Adipose tissue (tissue), 3 donors: ENCODE measurements around the gene COL8A1. TPM values are rescaled to one million over a fixed set of nuclear protein-coding genes. Genes with fewer than 3 reads are reported as not detected.

ENCODE experiments used
- H3K27ac ChIP-seq: one replicate; pipeline ENCODE4 v1.5.1; 2013; ENCODE audit warnings: low read depth, low read length
- WGBS, 3 donors: extraction: QIAGEN DNeasy Blood & Tissue Kit; methylation state at CpG; one replicate each; pipeline ENCODE4 v1.1.7; 2013; 5-methylcytosine and 5-hydroxymethylcytosine counted together
- polyA plus RNA-seq, 3 donors: library from polyadenylated mRNA; stranded (reverse); fragments of 200-250 nt; gene quantifications; one replicate each; pipeline ENCODE4 v1.2.3, GENCODE V29; 2013
- donor health status: healthy with polysubstance abuse.
- donor health status: Bipolar disorder and iron deficiency.
- donor health status: healthy.

Gene COL8A1
- polyA plus RNA-seq, 3 donors: 0.60 to 12.7 (median 11.7) TPM

DNA sequence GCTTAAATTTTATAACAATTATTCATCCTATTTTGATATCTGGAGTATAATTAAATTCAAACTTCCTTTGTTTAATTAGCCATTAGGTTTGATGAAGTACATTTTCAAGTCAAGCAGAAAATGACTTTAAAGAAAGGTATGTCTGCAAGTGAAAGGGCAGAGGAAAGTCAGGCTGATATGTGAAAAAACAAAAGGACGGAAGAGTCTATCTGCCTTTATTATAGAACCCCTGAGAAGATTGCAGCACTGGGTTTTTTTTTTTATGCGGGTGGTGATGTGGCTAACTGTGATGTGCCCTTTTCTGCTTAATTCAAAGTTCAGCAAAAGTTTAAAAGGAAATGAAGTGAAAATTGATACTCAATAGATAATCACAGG is 83.2 kb downstream of the COL8A1 start:
- WGBS, 3 donors: 55 to 80% (median 60%) methylated on average over 2 of the region's 2 CpGs
- no peak overlapping the region for H3K27ac ChIP-seq

DNA sequence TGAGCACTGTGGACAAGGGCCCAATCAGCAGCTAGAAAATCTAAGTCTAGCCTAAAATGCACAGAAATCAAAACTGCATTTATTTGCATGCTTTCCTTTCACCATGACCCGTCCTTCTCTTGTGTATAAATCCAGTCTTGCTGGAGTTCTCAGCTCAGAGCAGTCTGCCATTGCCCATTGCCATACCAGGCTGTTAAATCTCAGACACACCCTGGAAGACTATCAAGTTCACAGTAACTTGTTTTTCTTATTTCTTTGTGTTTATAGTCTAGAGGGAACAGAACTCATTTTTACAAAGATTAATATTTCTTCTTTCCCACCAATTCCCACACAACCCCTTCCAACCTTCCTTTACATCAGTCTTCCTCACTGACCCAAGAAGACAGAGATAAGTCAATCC is 85.9 kb downstream of the COL8A1 start:
- no peak overlapping the region for H3K27ac ChIP-seq
- 26 to 64% (median 63%) methylated on average over 1 of the region's 1 CpG for WGBS, 3 donors

GRCh38 chr3:99730870-99731269 is 92.5 kb downstream of the COL8A1 start:
- no peak overlapping the region for H3K27ac ChIP-seq
- 46 to 67% (median 52%) methylated on average over 2 of the region's 2 CpGs for WGBS, 3 donors

- WGBS, 3 donors: 64 to 86% (median 80%) methylated on average over 1 of the region's 1 CpG
- no peak overlapping the region for H3K27ac ChIP-seq
Observed at GRCh38 chr3:99731499-99731898, 93.1 kb downstream of the COL8A1 start.

DNA sequence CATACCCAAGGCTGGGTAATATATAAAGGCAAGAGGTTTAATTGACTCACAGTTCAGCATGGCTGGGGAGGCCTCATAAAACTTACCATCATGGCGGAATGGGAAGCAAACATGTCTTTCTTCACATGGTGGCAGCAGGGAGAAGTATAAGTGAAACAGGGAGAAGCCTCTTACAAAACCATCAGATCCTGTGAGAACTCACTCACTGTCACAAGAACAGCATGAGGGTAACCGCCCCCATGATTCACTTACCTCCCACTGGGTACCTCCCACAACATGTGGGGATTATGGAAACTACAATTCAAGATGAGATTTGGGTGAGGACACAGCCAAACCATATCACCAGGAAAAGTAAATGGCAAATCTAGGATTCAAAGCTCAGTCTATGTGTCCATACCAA is 102.0 kb downstream of the COL8A1 start:
- H3K27ac ChIP-seq: peak overlapping the region; percentile 9
- WGBS, 3 donors: 62 to 88% (median 87%) methylated on average over 2 of the region's 2 CpGs

GRCh38 chr3:99741588-99741987 is 103.2 kb downstream of the COL8A1 start:
- H3K27ac ChIP-seq: no peak overlapping the region
- 65 to 78% (median 73%) methylated on average over 2 of the region's 2 CpGs for WGBS, 3 donors

DNA sequence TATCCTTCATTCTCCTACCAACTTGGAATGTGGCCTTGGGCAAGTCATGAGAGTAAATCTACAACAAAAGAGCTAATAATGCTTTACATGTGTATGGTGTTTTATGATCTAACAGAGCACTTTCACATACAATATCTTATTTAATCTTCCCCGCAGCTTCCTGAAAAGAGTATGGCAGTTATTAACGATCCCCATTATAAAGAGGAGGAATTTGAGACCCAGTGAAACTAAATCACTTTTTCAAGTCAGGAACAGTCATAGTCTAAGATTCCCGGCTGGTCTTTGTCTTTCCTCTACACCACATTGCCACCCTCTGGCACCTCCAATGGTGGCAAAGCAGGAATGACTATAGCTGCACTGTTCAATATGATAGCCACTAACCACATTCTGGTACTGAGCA is 109.5 kb downstream of the COL8A1 start:
- H3K27ac ChIP-seq: no peak overlapping the region
- 58 to 67% (median 59%) methylated on average over 3 of the region's 3 CpGs for whole genome bisulfite sequencing, 3 donors

GRCh38 chr3:99751649-99752048 is 113.3 kb downstream of the COL8A1 start:
- WGBS, 3 donors: 74 to 80% (median 79%) methylated on average over 4 of the region's 4 CpGs
- no peak overlapping the region for H3K27ac ChIP-seq

GRCh38 chr3:99753268-99753975 is 115.0 kb downstream of the COL8A1 start:
- no peak overlapping the region for H3K27ac ChIP-seq
- WGBS, 3 donors: 2 to 3% (median 2%) methylated on average over 3 of the region's 3 CpGs

- no peak overlapping the region for H3K27ac ChIP-seq
Observed at GRCh38 chr3:99755831-99756230, 117.4 kb downstream of the COL8A1 start.

GRCh38 chr3:99757966-99758365 is 119.6 kb downstream of the COL8A1 start:
- no peak overlapping the region for H3K27ac ChIP-seq
- WGBS, 3 donors: 54 to 72% (median 67%) methylated on average over 2 of the region's 2 CpGs

More at GRCh38 chr3:99755831-99756230, 117.4 kb downstream of the COL8A1 start:
- 85 to 93% (median 90%) methylated on average over 6 of the region's 6 CpGs for WGBS, 3 donors

DNA sequence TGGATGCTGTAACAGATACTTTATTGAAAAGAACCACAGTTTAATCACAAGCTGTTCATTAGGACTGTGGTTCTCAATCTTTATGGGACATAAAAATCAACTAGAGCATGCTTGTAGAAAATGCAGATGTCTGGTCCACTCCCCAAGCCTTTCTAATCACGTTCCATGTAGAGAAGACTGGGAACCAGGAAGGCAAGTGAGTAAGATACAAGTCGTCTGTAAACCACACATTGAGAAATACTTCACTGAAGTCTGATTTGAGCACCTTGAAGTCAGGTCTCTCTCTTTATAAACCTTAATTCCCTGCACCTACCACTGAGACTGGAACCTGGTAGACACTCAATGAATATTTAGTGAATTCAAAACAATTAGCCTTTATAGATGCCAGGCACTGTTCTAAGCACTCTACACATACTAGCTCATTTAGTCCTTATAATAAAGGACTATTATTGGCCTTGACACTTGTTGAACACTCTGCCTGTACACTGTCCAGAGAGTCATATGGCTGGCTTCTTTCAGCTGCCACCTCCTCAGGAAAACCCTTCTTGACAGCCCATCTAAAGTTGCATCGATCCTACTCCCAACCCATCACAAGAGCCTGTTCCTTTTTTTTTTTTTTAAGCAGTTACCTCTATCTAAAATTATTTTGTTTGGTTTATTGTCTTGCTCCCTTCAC is 120.2 kb downstream of the COL8A1 start:
- 65 to 87% (median 86%) methylated on average over 3 of the region's 3 CpGs for WGBS, 3 donors
- H3K27ac ChIP-seq: no peak overlapping the region

DNA sequence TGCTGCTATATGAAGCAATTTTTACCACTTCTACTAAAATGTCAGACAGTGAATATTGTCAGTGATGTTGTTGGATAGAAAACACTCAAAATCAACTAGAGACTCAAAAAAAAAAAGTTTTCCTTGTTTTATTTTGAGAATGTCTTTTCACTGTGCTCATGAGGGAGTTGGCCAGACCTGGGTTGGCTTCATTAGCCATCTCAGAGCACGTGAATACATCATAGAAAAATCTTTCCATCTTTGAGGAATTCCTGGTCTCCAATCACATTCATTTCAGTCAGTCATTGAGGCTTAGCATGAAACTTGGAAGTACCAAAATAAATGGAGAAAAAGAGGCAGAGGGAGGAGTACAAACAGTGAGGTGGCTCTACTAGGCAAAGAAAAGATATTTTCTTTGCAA is 121.6 kb downstream of the COL8A1 start:
- H3K27ac ChIP-seq: no peak overlapping the region
- WGBS, 3 donors: 50 to 66% (median 62%) methylated on average over 1 of the region's 1 CpG

DNA sequence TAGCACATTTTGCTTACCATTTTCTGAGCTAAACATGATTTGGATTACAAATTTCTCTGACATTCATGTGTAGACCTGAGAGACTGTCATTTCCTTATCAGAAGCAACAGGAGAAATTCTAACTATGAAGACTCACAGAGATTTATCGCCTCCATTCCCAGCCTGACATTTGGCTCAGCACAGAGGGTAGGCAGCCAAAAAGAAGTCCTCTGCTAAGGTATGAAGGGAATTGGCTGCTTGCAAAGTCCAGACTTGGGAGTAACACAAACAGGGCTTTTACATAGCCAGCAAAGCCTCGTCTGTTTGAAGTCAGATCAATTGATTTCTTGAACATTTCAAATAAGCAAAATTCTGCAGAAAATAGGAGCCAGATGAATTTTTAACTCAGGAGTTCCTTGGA is 122.2 kb downstream of the COL8A1 start:
- no peak overlapping the region for H3K27ac ChIP-seq

GRCh38 chr3:99761415-99762165 is 123.2 kb downstream of the COL8A1 start:
- H3K27ac ChIP-seq: no peak overlapping the region
- WGBS, 3 donors: 66 to 77% (median 72%) methylated on average over 8 of the region's 8 CpGs

More for the DNA sequence above, 122.2 kb downstream of the COL8A1 start:
- 25 to 55% (median 46%) methylated on average over 2 of the region's 2 CpGs for WGBS, 3 donors

DNA sequence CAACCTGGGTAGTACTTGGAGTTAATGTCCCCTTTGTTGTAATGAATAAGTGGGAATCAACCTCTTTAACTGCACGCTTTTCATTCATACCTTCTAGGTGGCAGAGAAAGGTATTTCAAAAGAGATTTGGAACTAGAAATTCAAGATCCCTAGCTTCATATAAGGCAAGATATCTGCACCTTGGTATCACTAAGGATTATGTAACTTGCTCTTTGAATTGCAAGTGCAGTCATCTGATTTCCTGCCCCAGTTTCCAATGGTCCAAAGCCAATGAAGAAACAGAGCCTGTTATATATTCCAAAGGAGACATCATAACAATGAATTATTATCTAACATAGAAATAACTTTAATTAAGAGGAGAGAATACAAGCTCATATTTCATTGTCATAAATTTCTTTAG is 124.5 kb downstream of the COL8A1 start:
- WGBS, 3 donors: 92 to 100% (median 98%) methylated on average over 1 of the region's 1 CpG

GRCh38 chr3:99764377-99764776 is 126.0 kb downstream of the COL8A1 start:
- no peak overlapping the region for H3K27ac ChIP-seq
- 94 to 98% (median 94%) methylated on average over 5 of the region's 5 CpGs for WGBS, 3 donors

More for the DNA sequence above, 124.5 kb downstream of the COL8A1 start:
- H3K27ac ChIP-seq: no peak overlapping the region

DNA sequence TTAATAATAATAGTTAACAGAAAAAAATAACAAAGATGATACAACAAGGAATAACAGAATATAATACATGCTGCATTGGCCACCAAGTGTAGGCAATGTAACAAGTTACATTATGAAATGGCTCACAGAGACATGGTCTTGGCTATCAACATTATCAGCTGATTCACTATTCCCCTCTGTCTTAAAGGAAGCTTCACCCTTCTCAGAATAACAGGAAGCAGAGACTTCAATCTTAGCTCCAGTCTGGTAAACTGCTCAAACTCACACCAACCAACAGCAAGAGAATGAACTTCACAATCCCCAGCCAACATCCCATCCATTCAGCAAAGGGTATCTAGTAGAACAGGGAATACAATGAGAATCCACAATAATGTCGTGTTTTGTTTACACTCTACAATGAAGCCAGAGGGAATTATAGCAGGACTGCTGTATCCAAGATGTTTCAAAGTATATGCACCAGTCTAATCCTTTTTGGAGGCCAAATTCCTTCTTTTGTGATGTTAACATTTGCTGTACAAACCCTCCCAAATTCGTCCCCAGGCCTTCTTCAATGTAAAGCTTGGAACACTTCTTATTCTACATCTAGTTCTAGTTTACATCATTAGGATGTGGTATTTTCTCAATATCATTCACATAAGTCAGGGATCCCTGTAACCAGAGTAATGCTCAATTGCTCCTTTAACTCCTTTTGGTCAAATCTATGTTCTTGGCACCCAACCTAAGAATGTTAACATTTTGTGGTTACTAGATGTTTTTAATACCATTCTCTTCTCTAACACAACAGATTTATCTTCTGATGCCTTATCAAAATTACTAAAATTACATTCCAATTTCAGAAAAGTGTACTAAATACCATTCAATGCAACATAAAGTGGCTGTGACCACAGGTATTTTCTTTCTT is 126.9 kb downstream of the COL8A1 start:
- WGBS, 3 donors: 36 to 69% (median 63%) methylated on average over 2 of the region's 2 CpGs
- H3K27ac ChIP-seq: no peak overlapping the region
